Gastroesophageal sphincter (tissue), 4 donors: ENCODE data around the gene COL18A1. TPM values are rescaled to one million over a fixed set of nuclear protein-coding genes. Genes with fewer than 3 reads are reported as not detected.
A peak's percentile ranks its signal among the peaks of the same experiment; 100 is the strongest.

Experiments
- ATAC-seq: fragments of 150-250 bp; one replicate; pipeline ENCODE4 v1.9.1; 2016; ENCODE audit warnings: mild to moderate bottlenecking, moderate library complexity
- H3K27ac ChIP-seq, 4 donors: fragments of 200-600 bp; sonication (generic) in 3 of 4; 1 replicate in 3 of 4; 2 replicates in 1 of 4; pipeline ENCODE4 v1.5.1; 2016 to 2019
- H3K27me3 ChIP-seq: fragments of 200-600 bp; sonication (generic); one replicate; pipeline ENCODE4 v1.5.1; 2019
- H3K36me3 ChIP-seq, 2 donors: fragments of 200-600 bp; sonication (generic); one replicate each; pipeline ENCODE4 v1.5.1; 2019; ENCODE audit warnings: control low read depth in 1 of 2
- H3K4me1 ChIP-seq, 3 donors: fragments of 200-600 bp; sonication (generic); 1 replicate in 2 of 3; 2 replicates in 1 of 3; pipeline ENCODE4 v1.5.1; 2016 to 2019; ENCODE audit warnings: control low read depth in 2 of 3
- H3K4me3 ChIP-seq, 2 donors: fragments of 200-600 bp; sonication (generic); one replicate each; pipeline ENCODE4 v1.5.1; 2019; ENCODE audit warnings: mild to moderate bottlenecking in 1 of 2, moderate library complexity in 1 of 2
- H3K9me3 ChIP-seq, 3 donors: fragments of 200-600 bp; sonication (generic); one replicate each; pipeline ENCODE4 v1.5.1; 2017 to 2019; ENCODE audit warnings: control low read depth in 2 of 3
- CTCF ChIP-seq, 4 experiments: fragments of 200-600 bp in 2 of 4; fragments of 450-650 bp in 2 of 4; sonication (generic) in 1 of 4; IDR thresholded peaks; one replicate each; pipeline ENCODE4 v1.5.1; 2017 to 2019; ENCODE audit warnings: antibody characterized with exemption in 4 of 4, mild to moderate bottlenecking in 2 of 4, moderate library complexity in 2 of 4
- EP300 ChIP-seq: sonication (generic); formaldehyde crosslinking; IDR thresholded peaks from one replicate; pipeline ENCODE4 v1.6.1; 2017; ENCODE audit warnings: antibody characterized with exemption, mild to moderate bottlenecking
- POLR2A ChIP-seq, 2 donors: fragments of 450-650 bp; IDR thresholded peaks; one replicate each; pipeline ENCODE4 v1.6.1; 2017; ENCODE audit warnings: antibody characterized with exemption in 2 of 2, mild to moderate bottlenecking in 2 of 2, moderate library complexity in 1 of 2
- POLR2AphosphoS5 ChIP-seq: sonication (generic); formaldehyde crosslinking; IDR thresholded peaks from one replicate; pipeline ENCODE4 v1.6.1; 2017; ENCODE audit warnings: antibody characterized with exemption
- WGBS, 2 donors: methylation state at CpG; one replicate each; pipeline ENCODE4 v1.1.5; 2018; ENCODE audit warnings: low coverage in 1 of 2; 5-methylcytosine and 5-hydroxymethylcytosine counted together
- total RNA-seq, 4 donors: library from RNA; depleted of rRNA; stranded (reverse); fragments of >200 nt; gene quantifications; one replicate each; pipeline ENCODE4 v1.1.0, GENCODE V29; 2016

The COL18A1 gene
- total RNA-seq, 4 donors from 2014 or later, result 69.3 to 116 (median 78.4) TPM

- 68 to 80% methylated on average over 1 to 2 of the region's 10 CpGs for WGBS, 2 donors
- Histone ChIP-seq H3K27me3 (no peaks in the 10 kb centered on the region), H3K36me3 (no peaks in the 10 kb centered on the region), H3K27ac (no peak overlapping the region), H3K4me1 (peaks cover 0 to 24% (median 11%) of the 10 kb centered on the region in 3 donors), H3K4me3 (no peak overlapping the region), H3K9me3 (no peaks in the 10 kb centered on the region)
- no peak for TF ChIP-seq CTCF (IDR thresholded peaks at IDR 0.05)
- TF ChIP-seq EP300, result no peak
- TF ChIP-seq POLR2AphosphoS5, result no peak
- TF ChIP-seq POLR2A (IDR thresholded peaks at IDR 0.05), result no peak
- ATAC-seq, result no peak
Observed at GRCh38 chr21:45540601-45540970, 135.6 kb downstream of the COL18A1 start.

- Histone ChIP-seq H3K27ac (peak overlapping the region in 3 of 4 donors; percentile 72 to 82 (median 74)), H3K4me1 (peaks cover 0 to 24% (median 11%) of the 10 kb centered on the region in 3 donors), H3K27me3 (no peaks in the 10 kb centered on the region), H3K36me3 (no peaks in the 10 kb centered on the region), H3K4me3 (peak overlapping the region; percentile 81 to 85), H3K9me3 (no peaks in the 10 kb centered on the region)
- TF ChIP-seq POLR2AphosphoS5, result peak; percentile 10
- no peak for TF ChIP-seq POLR2A (IDR thresholded peaks at IDR 0.05)
- no peak for TF ChIP-seq EP300
- ATAC-seq, result peak; percentile 75
- no CpG with 5 or more reads among the region's 50 CpGs for WGBS, 2 donors
Observed at GRCh38 chr21:45541221-45542039, 136.5 kb downstream of the COL18A1 start.

- peak; percentile 89 for ATAC-seq
- Histone ChIP-seq H3K9me3 (no peaks in the 10 kb centered on the region), H3K4me3 (peak within 1 kb of the TSS; percentile 81 to 85), H3K27me3 (no peaks in the 10 kb centered on the region), H3K36me3 (no peaks in the 10 kb centered on the region), H3K27ac (peak within 1 kb of the TSS in 3 of 4 donors; percentile 72 to 82 (median 74)), H3K4me1 (peaks cover 0 to 24% (median 11%) of the 10 kb centered on the region in 3 donors)
- WGBS, 2 donors, result no CpG with 5 or more reads among the region's 59 CpGs
- TF ChIP-seq POLR2A (IDR thresholded peaks at IDR 0.05) (peak in 1 of 2 donors; percentile 26), EP300 (no peak), POLR2AphosphoS5 (no peak), CTCF (IDR thresholded peaks at IDR 0.05) (peak in 3 of 4 experiments; percentile 61 to 78 (median 63))
Observed at GRCh38 chr21:45542242-45542666, 137.3 kb downstream of the COL18A1 start, which contains the start of gene SLC19A1. TSS of gene SLC19A1 (minus strand) at chr21:45542440. CDS start at chr21:45537959, 4,481 bp downstream.

- no peak for TF ChIP-seq CTCF (IDR thresholded peaks at IDR 0.05)
- TF ChIP-seq POLR2AphosphoS5, result no peak
- no peak for TF ChIP-seq POLR2A (IDR thresholded peaks at IDR 0.05)
- TF ChIP-seq EP300, result no peak
- Histone ChIP-seq H3K9me3 (no peaks in the 10 kb centered on the region), H3K27me3 (no peaks in the 10 kb centered on the region), H3K27ac (peak overlapping the region in 3 of 4 donors; percentile 72 to 82 (median 74)), H3K4me3 (peak overlapping the region; percentile 81 to 85), H3K4me1 (peaks cover 0 to 24% (median 11%) of the 10 kb centered on the region in 3 donors), H3K36me3 (no peaks in the 10 kb centered on the region)
- WGBS, 2 donors, result 0 to 40% methylated on average over 1 to 3 of the region's 55 CpGs
- no peak for ATAC-seq
Observed at GRCh38 chr21:45542667-45543370, 137.9 kb downstream of the COL18A1 start.

- Histone ChIP-seq H3K27me3 (no peaks in the 10 kb centered on the region), H3K27ac (peak overlapping the region in 1 of 4 donors; percentile 82), H3K4me3 (no peak overlapping the region), H3K36me3 (no peaks in the 10 kb centered on the region), H3K4me1 (peaks cover 0 to 24% (median 11%) of the 10 kb centered on the region in 3 donors), H3K9me3 (no peaks in the 10 kb centered on the region)
- no peak for ATAC-seq
- TF ChIP-seq POLR2A (IDR thresholded peaks at IDR 0.05), result no peak
- TF ChIP-seq POLR2AphosphoS5, result no peak
- whole genome bisulfite sequencing, 2 donors, result no CpG with 5 or more reads among the region's 11 CpGs
Observed at GRCh38 chr21:45543371-45543709, 138.4 kb downstream of the COL18A1 start.
